ENCODE results near the gene ENAM. TPM values are rescaled to one million over a fixed set of nuclear protein-coding genes. Genes with fewer than 3 reads are reported as not detected.

ENAM gene
- total and polyA plus RNA-seq, 2 donors (not counting 3 experiments of a cell fraction or from before 2014, with no cell fraction given), result 0.07 TPM; not detected in 1

- DNase-seq (ENCODE audit: low read depth, low spot score) (no peak), FAIRE-seq (no peak)
- no peaks in the 10 kb centered on the region for H3K9me3 ChIP-seq (replicated peaks; ENCODE audit: control insufficient read depth, insufficient read depth, low read length)
- dilution Hi-C loops (cut with MboI; ENCODE audit: extremely low pct_ligation_motif_present, low sequenced_read_pairs) (no loop called here), intact Hi-C loops (cut with micrococcal nuclease) (loop anchor here (1.0 to 5.0 kb wide), 6 partner anchors 51 to 1702 kb away; partner anchors contain the start of gene UTP3)
- no TSS peak for BruUV-seq (replicated peaks)
- H3K4me2 ChIP-seq (ENCODE audit: insufficient read depth, low read length), result no peak overlapping the region
- ChIA-PET CTCF (interaction anchor here (0.7 to 2.9 kb wide), 13 partner anchors 8 to 1867 kb away, joined by 3 to 30 read pairs (median 4); partner anchors contain the start of gene AMBN), POLR2A (no interaction called here)
- H3K27me3 ChIP-seq (ENCODE audit: control insufficient read depth in 2 of 2, insufficient read depth in 2 of 2, low read length in 2 of 2), result peaks cover 3% of the 10 kb centered on the region in 2 experiments
- no peak overlapping the region for H3K4me3 ChIP-seq (replicated peaks in 1 of 3; ENCODE audit: insufficient read depth in 1 of 3, low read depth in 1 of 3, low read length in 3 of 3)
- no peaks in the 10 kb centered on the region for H3K4me1 ChIP-seq (ENCODE audit: control insufficient read depth, extremely low read depth, insufficient read depth, low read length)
- H3K36me3 ChIP-seq (ENCODE audit: control insufficient read depth in 2 of 2, extremely low read depth in 1 of 2, insufficient read depth in 2 of 2, low read length in 2 of 2), result no peaks in the 10 kb centered on the region
- H3K9ac ChIP-seq (replicated peaks; ENCODE audit: extremely low read depth, insufficient read depth, low read length), result no peak overlapping the region
- H3K9me1 ChIP-seq (replicated peaks; ENCODE audit: control insufficient read depth, extremely low read depth, insufficient read depth, low read length), result no peaks in the 10 kb centered on the region
- TF ChIP-seq MAX (IDR thresholded peaks at IDR 0.05; ENCODE audit: insufficient read depth, insufficient read length) (no peak), MYC (IDR thresholded peaks at IDR 0.05; ENCODE audit: low read depth, low read length) (no peak), EZH2 (IDR thresholded peaks at IDR 0.05; ENCODE audit: borderline replicate concordance, low read depth, low read length, severe bottlenecking) (no peak), CTCF (IDR thresholded peaks at IDR 0.05; ENCODE audit: extremely low read depth in 1 of 2, insufficient read depth in 1 of 2, low read depth in 1 of 2, low read length in 2 of 2) (no peak), FOS (IDR thresholded peaks at IDR 0.05; ENCODE audit: borderline replicate concordance, insufficient read depth, low read length) (no peak), GATA2 (IDR thresholded peaks at IDR 0.05; ENCODE audit: insufficient read depth, insufficient read length, low read depth, low read length) (no peak), POLR2AphosphoS5 (IDR thresholded peaks at IDR 0.05; ENCODE audit: insufficient read depth, low read depth, low read length) (no peak), POLR2A (IDR thresholded peaks at IDR 0.05; ENCODE audit: low read depth, low read length) (no peak), JUN (IDR thresholded peaks at IDR 0.05; ENCODE audit: borderline replicate concordance, insufficient read depth, insufficient read length, low read depth) (no peak)
- no peaks in the 10 kb centered on the region for H3K79me2 ChIP-seq (ENCODE audit: control insufficient read depth, insufficient read depth, low read length)
- no peak overlapping the region for H2AFZ ChIP-seq (ENCODE audit: low read depth, low read length)
- H4K20me1 ChIP-seq (replicated peaks; ENCODE audit: control insufficient read depth, extremely low read depth, insufficient read depth, low read length), result no peaks in the 10 kb centered on the region
- no peak overlapping the region for H3K27ac ChIP-seq (ENCODE audit: insufficient read depth, low read depth, low read length)
These were observed 27.6 kb upstream of the ENAM start for GRCh38 chr4:70600977-70601376.

All from endothelial cell of umbilical vein (primary cell).